Bronchial epithelial cell (primary cell): Measurements from ENCODE around the gene TRMT10B. TPM values are rescaled to one million over a fixed set of nuclear protein-coding genes. Genes with fewer than 3 reads are reported as not detected.
A peak's percentile ranks its signal among the peaks of the same experiment; 100 is the strongest.

Source experiments
- DNase-seq: peaks from one replicate; pipeline ENCODE4 v3.0.0-alpha.2; 2010; ENCODE audit warnings: low read depth
- FAIRE-seq: peaks from 2 replicates; lab custom pipeline; 2011; peaks lifted over from hg19 to GRCh38; lab: Jason Lieb, UNC
- H3K27me3 ChIP-seq: 2 replicates; pipeline ENCODE4 v1.5.1; 2011; ENCODE audit warnings: low read length; ENCODE audit not compliant: control insufficient read depth, insufficient read depth
- H3K36me3 ChIP-seq: 2 replicates; pipeline ENCODE4 v1.5.1; 2011; ENCODE audit warnings: low read length; ENCODE audit not compliant: control insufficient read depth, insufficient read depth
- H3K4me3 ChIP-seq: 2 replicates; pipeline ENCODE4 v1.5.1; 2011; ENCODE audit warnings: mild to moderate bottlenecking, low read depth, low read length, control low read depth
- total RNA-seq: library from RNA; depleted of rRNA; stranded (reverse); fragments of >200 nt; gene quantifications from 2 replicates; pipeline ENCODE4 v1.2.1, GENCODE V29; 2014
- TF ChIP-seq, protein P1 (sequence below): IDR thresholded peaks from 2 replicates; pipeline ENCODE4 v1.5.1; 2011; ENCODE audit warnings: mild to moderate bottlenecking, moderate library complexity, low read length, control low read depth, inconsistent platforms; ENCODE audit not compliant: insufficient read depth, severe bottlenecking

TRMT10B gene, protein sequence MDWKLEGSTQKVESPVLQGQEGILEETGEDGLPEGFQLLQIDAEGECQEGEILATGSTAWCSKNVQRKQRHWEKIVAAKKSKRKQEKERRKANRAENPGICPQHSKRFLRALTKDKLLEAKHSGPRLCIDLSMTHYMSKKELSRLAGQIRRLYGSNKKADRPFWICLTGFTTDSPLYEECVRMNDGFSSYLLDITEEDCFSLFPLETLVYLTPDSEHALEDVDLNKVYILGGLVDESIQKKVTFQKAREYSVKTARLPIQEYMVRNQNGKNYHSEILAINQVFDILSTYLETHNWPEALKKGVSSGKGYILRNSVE
- 3.2 TPM in 2 replicates for total RNA-seq

DNA sequence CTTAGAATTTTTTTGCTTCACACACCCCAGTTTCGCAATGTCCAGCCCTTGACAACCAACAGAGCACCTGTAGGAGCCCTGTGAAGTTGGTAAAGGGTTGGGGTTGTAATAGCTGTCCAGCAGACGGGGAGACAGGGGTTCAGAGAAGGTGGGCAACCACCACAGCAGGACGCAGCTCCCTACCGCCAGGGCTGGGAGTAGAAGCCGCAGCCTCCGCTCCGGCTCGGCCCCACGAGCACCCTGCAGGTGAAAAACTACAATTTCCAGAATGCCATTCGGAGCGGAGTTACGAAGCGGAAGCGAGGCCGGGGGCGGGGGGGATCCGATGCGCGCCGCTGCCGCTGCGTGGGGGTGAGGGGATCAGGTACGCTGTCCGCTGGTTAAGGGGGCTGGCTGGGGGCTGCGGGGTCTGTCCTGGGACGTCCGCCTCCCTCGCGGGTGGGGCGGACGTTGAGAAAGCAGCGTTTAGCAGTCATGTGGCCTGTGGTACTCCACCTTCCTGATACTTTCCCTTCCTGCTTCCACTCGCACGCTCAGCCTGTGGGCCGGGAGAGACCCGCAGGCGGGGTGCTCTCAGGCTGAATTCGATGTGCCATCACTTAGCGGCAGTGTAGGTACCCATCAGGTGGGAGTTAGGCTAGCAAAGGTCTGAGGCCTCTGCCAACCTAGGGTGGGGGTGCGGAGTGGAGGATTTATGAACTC lies at the start of gene TRMT10B:
TSS of gene TRMT10B (plus strand) at position 317 of the 702 bp plus-strand sequence. CDS start 8,127 bp downstream, outside the sequence.
- FAIRE-seq (no peak), DNase-seq (peak; percentile 66)
- peak within 1 kb of the TSS; percentile 65 for H3K4me3 ChIP-seq
- H3K36me3 ChIP-seq = no peaks in the 10 kb centered on the region
- TF ChIP-seq, protein P1, sequence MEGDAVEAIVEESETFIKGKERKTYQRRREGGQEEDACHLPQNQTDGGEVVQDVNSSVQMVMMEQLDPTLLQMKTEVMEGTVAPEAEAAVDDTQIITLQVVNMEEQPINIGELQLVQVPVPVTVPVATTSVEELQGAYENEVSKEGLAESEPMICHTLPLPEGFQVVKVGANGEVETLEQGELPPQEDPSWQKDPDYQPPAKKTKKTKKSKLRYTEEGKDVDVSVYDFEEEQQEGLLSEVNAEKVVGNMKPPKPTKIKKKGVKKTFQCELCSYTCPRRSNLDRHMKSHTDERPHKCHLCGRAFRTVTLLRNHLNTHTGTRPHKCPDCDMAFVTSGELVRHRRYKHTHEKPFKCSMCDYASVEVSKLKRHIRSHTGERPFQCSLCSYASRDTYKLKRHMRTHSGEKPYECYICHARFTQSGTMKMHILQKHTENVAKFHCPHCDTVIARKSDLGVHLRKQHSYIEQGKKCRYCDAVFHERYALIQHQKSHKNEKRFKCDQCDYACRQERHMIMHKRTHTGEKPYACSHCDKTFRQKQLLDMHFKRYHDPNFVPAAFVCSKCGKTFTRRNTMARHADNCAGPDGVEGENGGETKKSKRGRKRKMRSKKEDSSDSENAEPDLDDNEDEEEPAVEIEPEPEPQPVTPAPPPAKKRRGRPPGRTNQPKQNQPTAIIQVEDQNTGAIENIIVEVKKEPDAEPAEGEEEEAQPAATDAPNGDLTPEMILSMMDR = no peak
- H3K27me3 ChIP-seq = no peaks in the 10 kb centered on the region

DNA sequence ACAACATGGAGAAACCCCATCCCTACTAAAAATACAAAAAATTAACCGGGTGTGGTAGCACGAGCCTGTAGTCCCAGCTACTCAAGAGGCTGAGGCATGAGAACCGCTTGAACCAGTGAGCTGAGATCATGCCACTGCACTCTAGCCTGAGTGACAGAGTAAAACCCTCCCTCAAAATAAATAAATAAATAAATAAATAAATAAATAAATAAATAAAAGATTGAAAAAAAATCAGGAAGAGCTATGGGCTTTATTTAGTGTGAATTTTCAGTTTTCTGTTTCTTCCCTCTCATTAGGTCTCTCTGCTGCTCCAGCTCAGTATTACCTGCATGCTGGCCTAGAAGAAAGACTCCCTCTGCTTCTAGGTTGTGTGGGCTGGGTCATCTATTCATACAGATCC lies 47.8 kb upstream of the TRMT10B start:
- Histone ChIP-seq H3K4me3 (no peak overlapping the region), H3K36me3 (no peaks in the 10 kb centered on the region), H3K27me3 (peaks cover 10% of the 10 kb centered on the region)
- DNase-seq (no peak), FAIRE-seq (no peak)
- TF ChIP-seq, protein P1 = no peak

DNA sequence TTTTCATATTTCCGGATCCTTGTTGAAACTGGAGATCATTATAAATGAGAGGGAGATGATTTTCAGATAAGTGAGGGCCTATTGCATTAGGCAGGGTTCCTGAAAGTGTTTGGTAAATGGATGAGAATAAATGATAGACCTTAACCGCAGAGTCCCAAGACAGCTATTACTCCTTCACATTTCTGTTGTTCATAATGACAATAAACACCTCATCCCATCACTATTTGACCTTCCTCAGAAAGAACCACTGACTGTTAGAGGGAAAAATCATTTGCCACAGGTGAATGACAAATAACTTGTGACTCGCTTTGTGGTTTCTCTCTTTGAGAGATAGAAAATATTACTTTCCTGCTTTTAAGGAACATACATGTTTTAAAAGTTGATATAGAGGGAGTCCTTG lies 47.3 kb upstream of the TRMT10B start:
- DNase-seq (peak; percentile 63), FAIRE-seq (no peak)
- H3K27me3 ChIP-seq = peaks cover 8% of the 10 kb centered on the region
- H3K36me3 ChIP-seq = no peaks in the 10 kb centered on the region
- H3K4me3 ChIP-seq = no peak overlapping the region
- TF ChIP-seq, protein P1 = no peak

DNA sequence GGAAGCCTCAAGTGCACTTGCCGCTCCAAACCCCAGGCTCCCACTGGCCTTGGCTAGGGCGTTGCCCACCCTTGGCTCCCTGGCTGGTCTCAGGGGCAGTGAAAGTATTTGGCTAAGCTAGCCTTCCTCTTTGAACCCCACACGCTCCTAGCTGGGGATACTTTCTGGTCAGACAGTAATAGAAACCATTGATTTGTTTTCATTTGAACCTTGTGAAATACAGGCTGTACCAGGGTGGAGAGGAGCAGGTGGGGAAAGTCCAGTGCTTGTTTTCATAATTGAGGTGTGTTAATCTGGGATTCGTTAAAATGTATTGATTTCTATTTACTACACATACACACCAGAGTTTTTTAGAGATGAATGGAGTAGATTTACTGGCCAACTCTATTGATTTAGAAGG lies 45.9 kb upstream of the TRMT10B start:
- H3K36me3 ChIP-seq = no peaks in the 10 kb centered on the region
- H3K4me3 ChIP-seq = no peak overlapping the region
- TF ChIP-seq, protein P1 = no peak
- FAIRE-seq (no peak), DNase-seq (no peak)
- H3K27me3 ChIP-seq = peaks cover 4% of the 10 kb centered on the region

DNA sequence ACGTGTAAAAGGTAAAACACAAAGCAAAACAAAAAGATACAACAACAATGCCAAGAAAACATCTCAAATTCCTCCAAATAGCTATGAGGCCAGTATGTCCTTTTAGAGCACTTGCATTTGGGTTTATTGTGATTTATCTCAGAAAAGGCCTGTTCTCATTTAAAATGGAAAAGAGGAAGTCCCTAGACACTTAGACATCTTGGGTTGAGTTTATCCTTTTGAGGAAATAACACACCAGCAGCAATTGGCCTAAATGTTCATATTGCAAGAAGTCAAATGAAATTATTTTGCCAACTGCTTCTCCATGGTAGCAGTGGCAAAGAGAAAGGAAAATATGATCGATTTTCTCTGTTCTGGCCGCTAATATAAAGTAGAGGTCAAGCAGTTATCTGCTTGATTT lies 43.6 kb upstream of the TRMT10B start:
- H3K36me3 ChIP-seq = no peaks in the 10 kb centered on the region
- no peak for FAIRE-seq
- TF ChIP-seq, protein P1 = no peak
- DNase-seq = no peak
- H3K4me3 ChIP-seq = no peak overlapping the region
- H3K27me3 ChIP-seq = peaks cover 4% of the 10 kb centered on the region
